Breast epithelium (tissue), 3 donors: Measurements from ENCODE around the gene KLK4.

ENCODE experiments used
- CTCF ChIP-seq, 3 donors: fragments of 450-650 bp; IDR thresholded peaks; one replicate each; pipeline ENCODE4 v1.5.1; 2016 to 2017; ENCODE audit warnings: antibody characterized with exemption in 3 of 3, mild to moderate bottlenecking in 3 of 3, moderate library complexity in 3 of 3
- POLR2A ChIP-seq: fragments of 450-650 bp; IDR thresholded peaks from one replicate; pipeline ENCODE4 v1.6.1; 2016; ENCODE audit warnings: antibody characterized with exemption, mild to moderate bottlenecking, moderate library complexity
- POLR2AphosphoS5 ChIP-seq, 3 donors: sonication (generic); formaldehyde crosslinking; IDR thresholded peaks; one replicate each; pipeline ENCODE4 v1.6.1; 2017; ENCODE audit warnings: antibody characterized with exemption in 3 of 3

- TF ChIP-seq CTCF (IDR thresholded peaks at IDR 0.05) (no peak), POLR2AphosphoS5 (IDR thresholded peaks at IDR 0.05) (no peak), POLR2A (no peak)
These were observed 4.9 kb upstream of the KLK4 start for GRCh38 chr19:50916069-50916468.
